SK-N-SH (cell line): Measurements from ENCODE around the gene CD81.

Experiments used
- GABPA ChIP-seq: IDR thresholded peaks from 2 replicates; pipeline ENCODE4 v1.4.0; 2012; ENCODE audit warnings: low read depth, mild to moderate bottlenecking
- RCOR1 ChIP-seq: fragments of 150-350 bp; IDR thresholded peaks from 2 replicates; pipeline ENCODE4 v1.6.1; 2017; ENCODE audit warnings: antibody characterized with exemption, low read length
- SMC3 ChIP-seq: IDR thresholded peaks from 2 replicates; pipeline ENCODE4 v1.6.1; 2012; ENCODE audit warnings: low read depth, low read length, improper control_type of control experiment

DNA sequence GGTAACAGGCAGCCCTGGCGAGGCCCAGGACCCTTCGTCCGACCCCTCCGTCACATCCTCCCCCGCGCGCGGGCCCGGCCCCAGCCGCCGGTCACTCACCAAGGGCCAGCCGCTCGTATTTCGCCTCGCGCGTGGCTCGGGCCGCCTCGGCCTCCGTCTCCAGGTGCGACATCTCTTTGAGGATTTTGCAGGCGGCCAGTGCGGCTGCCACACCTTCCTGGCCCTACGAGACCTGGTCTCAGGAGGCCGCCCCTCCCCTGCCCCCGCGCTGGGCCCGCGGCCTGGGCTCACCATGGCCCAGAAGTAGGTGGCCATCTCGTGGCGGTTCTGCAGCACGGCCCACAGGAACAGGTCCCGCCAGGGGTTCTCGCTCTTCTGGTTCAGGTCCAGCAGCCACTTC, 37.5 kb downstream of the CD81 start:
- TF ChIP-seq RCOR1, result no peak
- TF ChIP-seq GABPA, result no peak
- TF ChIP-seq SMC3, result no peak
